Muscle layer of colon (tissue), 2 donors: Measurements from ENCODE around the gene CD163L1.
"Not testable (repeated sequence)": the region's sequence is repeated elsewhere in the genome, so short reads cannot be mapped to it uniquely, and the experiment has no call there.

Source experiments
- H3K27ac ChIP-seq: one replicate; pipeline ENCODE4 v1.7.0; 2013; ENCODE audit warnings: low read depth, mild to moderate bottlenecking, low read length, moderate library complexity
- H3K27me3 ChIP-seq, 2 donors: one replicate each; pipeline ENCODE4 v1.7.0; 2013; ENCODE audit warnings: low read length in 2 of 2, mild to moderate bottlenecking in 2 of 2; ENCODE audit not compliant: insufficient read depth in 2 of 2, control insufficient read depth in 1 of 2
- H3K36me3 ChIP-seq: one replicate; pipeline ENCODE4 v1.7.0; 2013; ENCODE audit warnings: mild to moderate bottlenecking, low read length; ENCODE audit not compliant: insufficient read depth
- H3K4me1 ChIP-seq: one replicate; pipeline ENCODE4 v1.7.0; 2013; ENCODE audit warnings: mild to moderate bottlenecking, low read length; ENCODE audit not compliant: insufficient read depth
- H3K4me3 ChIP-seq, 2 donors: one replicate each; pipeline ENCODE4 v1.7.0; 2013; ENCODE audit warnings: low read length in 2 of 2, low read depth in 1 of 2, mild to moderate bottlenecking in 1 of 2, moderate library complexity in 1 of 2
- H3K9ac ChIP-seq: one replicate; pipeline ENCODE4 v1.7.0; 2013; ENCODE audit warnings: low read length
- H3K9me3 ChIP-seq: one replicate; pipeline ENCODE4 v1.7.0; 2013; ENCODE audit warnings: mild to moderate bottlenecking, low read length
- donor health status: abdominal sarcoma.
- donor health status: Adenocarcinoma of cecum.

Gene CD163L1

GRCh38 chr12:7444537-7444936, 584 bp upstream of the CD163L1 start:
- Histone ChIP-seq H3K36me3 (no peaks in the 10 kb centered on the region), H3K27me3 (peaks cover 4 to 5% of the 10 kb centered on the region in 2 donors), H3K4me1 (no peaks in the 10 kb centered on the region), H3K9ac (no peak overlapping the region), H3K9me3 (no peaks in the 10 kb centered on the region), H3K4me3 (no peak overlapping the region), H3K27ac (no peak overlapping the region)

- Histone ChIP-seq H3K4me1 (no peaks in the 10 kb centered on the region), H3K36me3 (no peaks in the 10 kb centered on the region)
Measured at GRCh38 chr12:7441216-7441615, 2.7 kb downstream of the CD163L1 start.

GRCh38 chr12:7439579-7440505, 4.1 kb downstream of the CD163L1 start:
- no peak overlapping the region for H3K27ac ChIP-seq

More at GRCh38 chr12:7441216-7441615, 2.7 kb downstream of the CD163L1 start:
- no peaks in the 10 kb centered on the region for H3K9me3 ChIP-seq
- H3K27ac ChIP-seq = no peak overlapping the region
- H3K9ac ChIP-seq = no peak overlapping the region
- H3K27me3 ChIP-seq = peaks cover 4 to 6% of the 10 kb centered on the region in 2 donors
- H3K4me3 ChIP-seq = no peak overlapping the region

GRCh38 chr12:7438291-7438995, 5.5 kb downstream of the CD163L1 start:
- H3K27ac ChIP-seq, H3K27me3 ChIP-seq, H3K9ac ChIP-seq, H3K4me1 ChIP-seq, H3K4me3 ChIP-seq, H3K9me3 ChIP-seq, H3K36me3 ChIP-seq: not testable (repeated sequence)

More at GRCh38 chr12:7439579-7440505, 4.1 kb downstream of the CD163L1 start:
- no peaks in the 10 kb centered on the region for H3K4me1 ChIP-seq
- H3K9ac ChIP-seq = no peak overlapping the region
- H3K36me3 ChIP-seq = no peaks in the 10 kb centered on the region
- peaks cover 4 to 6% of the 10 kb centered on the region in 2 donors for H3K27me3 ChIP-seq
- H3K4me3 ChIP-seq = no peak overlapping the region
- no peaks in the 10 kb centered on the region for H3K9me3 ChIP-seq

GRCh38 chr12:7437494-7437893, 6.5 kb downstream of the CD163L1 start:
- not testable (repeated sequence) for H3K27ac ChIP-seq

GRCh38 chr12:7434670-7435069, 9.3 kb downstream of the CD163L1 start:
- Histone ChIP-seq H3K4me3 (no peak overlapping the region), H3K27ac (no peak overlapping the region), H3K36me3 (no peaks in the 10 kb centered on the region), H3K9me3 (no peaks in the 10 kb centered on the region), H3K27me3 (peaks cover 0 to 2% of the 10 kb centered on the region in 2 donors), H3K9ac (no peak overlapping the region), H3K4me1 (no peaks in the 10 kb centered on the region)

More at GRCh38 chr12:7437494-7437893, 6.5 kb downstream of the CD163L1 start:
- H3K4me3 ChIP-seq, H3K9me3 ChIP-seq, H3K4me1 ChIP-seq, H3K36me3 ChIP-seq, H3K27me3 ChIP-seq, H3K9ac ChIP-seq: not testable (repeated sequence)

- no peaks in the 10 kb centered on the region for H3K36me3 ChIP-seq
- H3K9ac ChIP-seq = no peak overlapping the region
- H3K27me3 ChIP-seq = no peaks in the 10 kb centered on the region
- no peak overlapping the region for H3K4me3 ChIP-seq
- H3K27ac ChIP-seq = no peak overlapping the region
- no peaks in the 10 kb centered on the region for H3K9me3 ChIP-seq
- no peaks in the 10 kb centered on the region for H3K4me1 ChIP-seq
Measured at GRCh38 chr12:7433276-7433822, 10.6 kb downstream of the CD163L1 start.

GRCh38 chr12:7431993-7432685, 11.8 kb downstream of the CD163L1 start:
- no peaks in the 10 kb centered on the region for H3K4me1 ChIP-seq
- H3K36me3 ChIP-seq = no peaks in the 10 kb centered on the region
- no peaks in the 10 kb centered on the region for H3K9me3 ChIP-seq
- no peaks in the 10 kb centered on the region for H3K27me3 ChIP-seq
- no peak overlapping the region for H3K4me3 ChIP-seq
- no peak overlapping the region for H3K27ac ChIP-seq
- no peak overlapping the region for H3K9ac ChIP-seq

GRCh38 chr12:7411343-7411742, 32.6 kb downstream of the CD163L1 start:
- no peaks in the 10 kb centered on the region for H3K36me3 ChIP-seq

GRCh38 chr12:7404275-7404674, 39.7 kb downstream of the CD163L1 start:
- Histone ChIP-seq H3K9me3 (no peaks in the 10 kb centered on the region), H3K4me1 (no peaks in the 10 kb centered on the region), H3K9ac (no peak overlapping the region), H3K36me3 (no peaks in the 10 kb centered on the region), H3K4me3 (no peak overlapping the region), H3K27me3 (no peaks in the 10 kb centered on the region), H3K27ac (no peak overlapping the region)

More at GRCh38 chr12:7411343-7411742, 32.6 kb downstream of the CD163L1 start:
- Histone ChIP-seq H3K27ac (no peak overlapping the region), H3K4me3 (no peak overlapping the region), H3K4me1 (no peaks in the 10 kb centered on the region), H3K9me3 (no peaks in the 10 kb centered on the region), H3K9ac (no peak overlapping the region), H3K27me3 (no peaks in the 10 kb centered on the region)

- Histone ChIP-seq H3K4me3 (no peak overlapping the region), H3K4me1 (no peaks in the 10 kb centered on the region), H3K9me3 (no peaks in the 10 kb centered on the region), H3K27me3 (no peaks in the 10 kb centered on the region), H3K27ac (no peak overlapping the region), H3K36me3 (no peaks in the 10 kb centered on the region), H3K9ac (no peak overlapping the region)
Measured at GRCh38 chr12:7403466-7403865, 40.5 kb downstream of the CD163L1 start.
